Endothelial cell of umbilical vein (primary cell): ENCODE results near the gene DDX52.

ENCODE experiments used
- EZH2 ChIP-seq: IDR thresholded peaks from 2 replicates; pipeline ENCODE4 v1.6.1; 2012; ENCODE audit warnings: borderline replicate concordance, low read depth, mild to moderate bottlenecking, moderate library complexity, low read length, inconsistent platforms; ENCODE audit not compliant: severe bottlenecking
- GATA2 ChIP-seq: IDR thresholded peaks from 2 replicates; pipeline ENCODE4 v1.7.0; 2011; ENCODE audit warnings: low read depth, mild to moderate bottlenecking, moderate library complexity, mixed read lengths, low read length; ENCODE audit not compliant: insufficient read length, insufficient read depth
- JUN ChIP-seq: IDR thresholded peaks from 2 replicates; pipeline ENCODE4 v1.6.1; 2011; ENCODE audit warnings: borderline replicate concordance, low read depth; ENCODE audit not compliant: insufficient read length, insufficient read depth
- MYC ChIP-seq: IDR thresholded peaks from one replicate; pipeline ENCODE4 v1.6.1; 2011; ENCODE audit warnings: mild to moderate bottlenecking, low read depth, low read length
- POLR2A ChIP-seq: IDR thresholded peaks from 2 replicates; pipeline ENCODE4 v1.6.1; 2012; ENCODE audit warnings: low read depth, mild to moderate bottlenecking, control low read depth, low read length
- POLR2AphosphoS5 ChIP-seq: IDR thresholded peaks from 2 replicates; pipeline ENCODE4 v1.6.1; 2012; ENCODE audit warnings: low read depth, mild to moderate bottlenecking, control low read depth, low read length, moderate library complexity; ENCODE audit not compliant: insufficient read depth
- TF ChIP-seq, protein P1 (sequence below), 2 donors: IDR thresholded peaks; 1 replicate in 1 of 2; 2 replicates in 1 of 2; pipeline ENCODE4 v1.5.1; 2011; ENCODE audit warnings: low read length in 2 of 2, mild to moderate bottlenecking in 2 of 2, moderate library complexity in 2 of 2, control low read depth in 1 of 2, inconsistent platforms in 1 of 2, low read depth in 1 of 2; ENCODE audit not compliant: insufficient read depth in 1 of 2; ENCODE audit errors: extremely low read depth in 1 of 2
- TF ChIP-seq, protein P2 (sequence below): IDR thresholded peaks from 2 replicates; pipeline ENCODE4 v1.6.1; 2011; ENCODE audit not compliant: insufficient read depth, insufficient read length

DNA sequence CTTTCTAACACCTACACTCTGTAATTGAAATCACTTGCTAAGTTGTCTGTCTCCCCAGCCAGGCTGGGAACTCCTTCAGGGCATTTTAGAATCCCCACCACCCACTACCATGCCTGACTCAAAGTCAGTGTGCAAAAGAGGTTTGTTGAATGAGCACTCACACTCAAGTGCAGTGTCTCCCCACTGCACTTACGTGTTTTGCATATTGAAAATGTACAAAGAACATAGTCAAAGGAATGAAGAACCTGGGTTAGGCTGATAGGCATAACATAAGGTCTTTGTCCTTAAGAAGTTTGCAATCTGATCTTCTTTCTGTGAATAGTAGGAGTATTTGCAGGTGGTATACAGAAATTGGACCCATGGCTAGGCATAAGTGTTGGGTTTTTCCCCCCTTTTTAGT, 33.8 kb upstream of the DDX52 start:
- TF ChIP-seq, protein P1, sequence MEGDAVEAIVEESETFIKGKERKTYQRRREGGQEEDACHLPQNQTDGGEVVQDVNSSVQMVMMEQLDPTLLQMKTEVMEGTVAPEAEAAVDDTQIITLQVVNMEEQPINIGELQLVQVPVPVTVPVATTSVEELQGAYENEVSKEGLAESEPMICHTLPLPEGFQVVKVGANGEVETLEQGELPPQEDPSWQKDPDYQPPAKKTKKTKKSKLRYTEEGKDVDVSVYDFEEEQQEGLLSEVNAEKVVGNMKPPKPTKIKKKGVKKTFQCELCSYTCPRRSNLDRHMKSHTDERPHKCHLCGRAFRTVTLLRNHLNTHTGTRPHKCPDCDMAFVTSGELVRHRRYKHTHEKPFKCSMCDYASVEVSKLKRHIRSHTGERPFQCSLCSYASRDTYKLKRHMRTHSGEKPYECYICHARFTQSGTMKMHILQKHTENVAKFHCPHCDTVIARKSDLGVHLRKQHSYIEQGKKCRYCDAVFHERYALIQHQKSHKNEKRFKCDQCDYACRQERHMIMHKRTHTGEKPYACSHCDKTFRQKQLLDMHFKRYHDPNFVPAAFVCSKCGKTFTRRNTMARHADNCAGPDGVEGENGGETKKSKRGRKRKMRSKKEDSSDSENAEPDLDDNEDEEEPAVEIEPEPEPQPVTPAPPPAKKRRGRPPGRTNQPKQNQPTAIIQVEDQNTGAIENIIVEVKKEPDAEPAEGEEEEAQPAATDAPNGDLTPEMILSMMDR (IDR thresholded peaks at IDR 0.05; ENCODE audit: extremely low read depth in 1 of 2, insufficient read depth in 1 of 2, low read depth in 1 of 2, low read length in 2 of 2): no peak
- TF ChIP-seq POLR2A (no peak), EZH2 (no peak), POLR2AphosphoS5 (no peak), JUN (no peak), GATA2 (no peak), MYC (no peak)
- TF ChIP-seq, protein P2, sequence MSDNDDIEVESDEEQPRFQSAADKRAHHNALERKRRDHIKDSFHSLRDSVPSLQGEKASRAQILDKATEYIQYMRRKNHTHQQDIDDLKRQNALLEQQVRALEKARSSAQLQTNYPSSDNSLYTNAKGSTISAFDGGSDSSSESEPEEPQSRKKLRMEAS: no peak
